IMR-90 (cell line): ENCODE results near the gene MRPL12. TPM values are rescaled to one million over a fixed set of nuclear protein-coding genes. Genes with fewer than 3 reads are reported as not detected.

Experiments
- ATAC-seq: fragments of 200-7000 bp; cut with Tn5 transposase; 2 replicates; pipeline ENCODE4 v1.9.1; 2020; ENCODE audit warnings: low read depth, mild to moderate bottlenecking, moderate library complexity
- BruUV-seq: library from RNA; stranded (reverse); fragments of 400-500 nt; replicated peaks from 2 replicates; lab custom pipeline; 2021; lab: Mats Ljungman, UMichigan
- CTCF ChIA-PET: fragments of 300-600 bp; formaldehyde crosslinking; extraction: SDS; loops from one replicate; lab custom pipeline; 2021; ENCODE audit warnings: antibody characterized with exemption; lab: Yijun Ruan, JAX
- POLR2A ChIA-PET: fragments of 300-600 bp; sonication (Branson Sonifier 250); formaldehyde crosslinking; loops from one replicate; lab custom pipeline; 2022; ENCODE audit warnings: antibody characterized with exemption; ENCODE audit not compliant: unreplicated experiment; lab: Charles Lee
- DNase-seq: peaks from one replicate; pipeline ENCODE4 v3.0.0; 2013
- H2AFZ ChIP-seq: replicated peaks from 2 replicates; pipeline ENCODE3; 2013; ENCODE audit warnings: low read length, mild to moderate bottlenecking; ENCODE audit not compliant: poor library complexity
- H2AK5ac ChIP-seq: 2 replicates; pipeline ENCODE4 v1.6.1; 2013; ENCODE audit warnings: low read depth, low read length, inconsistent platforms
- H2AK9ac ChIP-seq: replicated peaks from 2 replicates; pipeline ENCODE3; 2013; ENCODE audit warnings: mild to moderate bottlenecking, low read depth, low read length, moderate library complexity; ENCODE audit not compliant: poor library complexity
- H2BK120ac ChIP-seq: 2 replicates; pipeline ENCODE4 v1.6.1; 2013; ENCODE audit warnings: low read depth, low read length, inconsistent platforms
- H2BK15ac ChIP-seq: 3 replicates; pipeline ENCODE4 v1.6.1; 2013; ENCODE audit warnings: low read depth, low read length, inconsistent platforms
- H2BK20ac ChIP-seq: 2 replicates; pipeline ENCODE4 v1.6.1; 2013; ENCODE audit warnings: low read depth, mild to moderate bottlenecking, inconsistent platforms, low read length, moderate library complexity
- H2BK5ac ChIP-seq: 2 replicates; pipeline ENCODE4 v1.6.1; 2013; ENCODE audit warnings: mild to moderate bottlenecking, low read depth, low read length, inconsistent platforms; ENCODE audit not compliant: poor library complexity, severe bottlenecking
- H3K14ac ChIP-seq: replicated peaks from 2 replicates; pipeline ENCODE4 v1.6.1; 2013; ENCODE audit warnings: low read depth, low read length, inconsistent platforms
- H3K18ac ChIP-seq: 2 replicates; pipeline ENCODE4 v1.6.1; 2013; ENCODE audit warnings: low read depth, low read length, control low read depth
- H3K23ac ChIP-seq: 2 replicates; pipeline ENCODE4 v1.6.1; 2013; ENCODE audit warnings: low read depth, low read length, inconsistent platforms
- H3K27ac ChIP-seq: 2 replicates; pipeline ENCODE4 v1.5.1; 2013; ENCODE audit warnings: mild to moderate bottlenecking, control low read depth, low read length; ENCODE audit not compliant: insufficient read depth
- H3K27me3 ChIP-seq: 2 replicates; pipeline ENCODE4 v1.6.1; 2013; ENCODE audit warnings: low read length; ENCODE audit not compliant: control insufficient read depth, insufficient read depth
- H3K36me3 ChIP-seq: 2 replicates; pipeline ENCODE4 v1.6.1; 2013; ENCODE audit warnings: low read length, mixed read lengths; ENCODE audit not compliant: control insufficient read depth, insufficient read depth
- H3K4ac ChIP-seq: 2 replicates; pipeline ENCODE4 v1.6.1; 2013; ENCODE audit warnings: low read depth, low read length, inconsistent platforms
- H3K4me1 ChIP-seq: 2 replicates; pipeline ENCODE4 v1.6.1; 2013; ENCODE audit warnings: low read length, mixed read lengths; ENCODE audit not compliant: control insufficient read depth, insufficient read depth
- H3K4me2 ChIP-seq: 2 replicates; pipeline ENCODE4 v1.6.1; 2013; ENCODE audit warnings: low read depth, mild to moderate bottlenecking, control low read depth, low read length, moderate library complexity
- H3K4me3 ChIP-seq: 2 replicates; pipeline ENCODE4 v1.5.1; 2013; ENCODE audit warnings: low read depth, mild to moderate bottlenecking, control low read depth, low read length, moderate library complexity; ENCODE audit not compliant: insufficient read depth
- H3K56ac ChIP-seq: 2 replicates; pipeline ENCODE4 v1.6.1; 2013; ENCODE audit warnings: low read length, inconsistent platforms; ENCODE audit not compliant: insufficient read depth; ENCODE audit errors: extremely low read depth
- H3K79me1 ChIP-seq, 2 experiments: 2 replicates each; pipeline ENCODE4 v1.6.1; 2013; ENCODE audit warnings: low read length in 2 of 2, inconsistent platforms in 1 of 2, low read depth in 1 of 2
- H3K9ac ChIP-seq: 2 replicates; pipeline ENCODE4 v1.6.1; 2013; ENCODE audit warnings: low read depth, low read length, control low read depth
- H3K9me1 ChIP-seq: 2 replicates; pipeline ENCODE4 v1.6.1; 2013; ENCODE audit warnings: low read length, inconsistent platforms; ENCODE audit not compliant: insufficient read depth
- H3K9me3 ChIP-seq: 2 replicates; pipeline ENCODE4 v1.6.1; 2013; ENCODE audit warnings: low read length; ENCODE audit not compliant: control insufficient read depth, insufficient read depth
- H4K20me1 ChIP-seq: 2 replicates; pipeline ENCODE4 v1.6.1; 2013; ENCODE audit warnings: low read length, inconsistent platforms; ENCODE audit not compliant: insufficient read depth
- H4K5ac ChIP-seq: 2 replicates; pipeline ENCODE4 v1.6.1; 2013; ENCODE audit warnings: mild to moderate bottlenecking, low read depth, low read length, control low read depth
- H4K8ac ChIP-seq, 2 experiments: 2 replicates each; pipeline ENCODE4 v1.6.1; 2013; ENCODE audit warnings: low read depth in 2 of 2, low read length in 2 of 2, control low read depth in 1 of 2, inconsistent platforms in 1 of 2
- H4K91ac ChIP-seq: 2 replicates; pipeline ENCODE4 v1.6.1; 2013; ENCODE audit warnings: low read depth, low read length, inconsistent platforms; ENCODE audit not compliant: insufficient read depth
- BHLHE40 ChIP-seq: fragments of 150-350 bp; IDR thresholded peaks from 2 replicates; pipeline ENCODE4 v1.6.1; 2016; ENCODE audit warnings: mild to moderate bottlenecking, low read depth, low read length
- CHD1 ChIP-seq: IDR thresholded peaks from 2 replicates; pipeline ENCODE4 v1.6.1; 2012; ENCODE audit warnings: low read depth, low read length, improper control_type of control experiment
- FOS ChIP-seq: fragments of 150-350 bp; IDR thresholded peaks from 2 replicates; pipeline ENCODE4 v1.6.1; 2016; ENCODE audit warnings: low read depth, low read length
- MAZ ChIP-seq: IDR thresholded peaks from 2 replicates; pipeline ENCODE4 v1.6.1; 2012; ENCODE audit warnings: low read depth, mild to moderate bottlenecking, low read length, improper control_type of control experiment, moderate library complexity, borderline replicate concordance
- NFE2L2 ChIP-seq: fragments of 150-350 bp; IDR thresholded peaks from 2 replicates; pipeline ENCODE4 v1.6.1; 2016; ENCODE audit warnings: low read depth, mild to moderate bottlenecking, low read length
- POLR2A ChIP-seq: IDR thresholded peaks from 2 replicates; pipeline ENCODE4 v1.6.1; 2012; ENCODE audit warnings: mild to moderate bottlenecking, low read depth, low read length
- RFX5 ChIP-seq: IDR thresholded peaks from 2 replicates; pipeline ENCODE4 v1.8.0; 2012; ENCODE audit warnings: low read depth, mild to moderate bottlenecking, low read length, moderate library complexity
- SMC3 ChIP-seq: fragments of 150-350 bp; IDR thresholded peaks from 2 replicates; pipeline ENCODE4 v1.6.1; 2016; ENCODE audit warnings: low read depth, mild to moderate bottlenecking, antibody characterized with exemption, low read length, moderate library complexity
- WGBS, 2 experiments: methylation state at CpG; one replicate each; pipeline versions ENCODE4 v1.1.5 to v1.1.7; 2013; ENCODE audit warnings: missing lambda C conversion rate in 2 of 2; ENCODE audit not compliant: insufficient read length in 1 of 2; ENCODE audit errors: extremely low coverage in 2 of 2; 5-methylcytosine and 5-hydroxymethylcytosine counted together
- dilution Hi-C: fragments of 300-500 bp; cut with HindIII; formaldehyde crosslinking; loops from one replicate; pipeline ENCODE4 v1.14.3; 2018; ENCODE audit warnings: low sequenced_read_pairs; ENCODE audit not compliant: unreplicated experiment
- in situ Hi-C: fragments of 300-500 bp; cut with MboI; formaldehyde crosslinking; loops from 3 replicates; pipeline ENCODE4 v1.14.3; 2019; ENCODE audit warnings: low sequenced_read_pairs, inconsistent platforms, mixed read lengths
- intact Hi-C: fragments of 100-400 bp; cut with micrococcal nuclease; formaldehyde crosslinking; loops from 2 replicates; pipeline ENCODE4 v1.10.0; 2022
- polyA plus RNA-seq, 3 experiments: library from polyadenylated mRNA; depleted of rRNA; stranded (reverse); fragments of >200 nt; gene quantifications; 2 replicates each; pipeline ENCODE4 v1.2.3, GENCODE V29; 2012; ENCODE audit warnings: low replicate concordance in 1 of 3
- total RNA-seq: library from RNA; depleted of rRNA; stranded (reverse); fragments of >200 nt; gene quantifications from 2 replicates; pipeline ENCODE4 v1.2.3, GENCODE V29; 2012

The MRPL12 gene
- total and polyA plus RNA-seq, 2 of the 4 experiments (the other 2 are of a cell fraction), result 17.2 to 111 TPM

- Histone ChIP-seq H4K91ac (peak within 1 kb of the TSS; percentile 85), H3K27me3 (no peaks in the 10 kb centered on the region), H3K27ac (peak within 1 kb of the TSS; percentile 81), H3K23ac (peak within 1 kb of the TSS; percentile 98), H3K14ac (peak within 1 kb of the TSS; percentile 79), H2AK9ac (peak within 1 kb of the TSS; percentile 97), H3K9me3 (no peaks in the 10 kb centered on the region), H3K79me1 (peaks cover 17 to 78% of the 10 kb centered on the region in 2 experiments; a peak in 3 of 4 replicates), H2BK15ac (no peak within 1 kb of the TSS; the same call in 2 of the 3 replicates), H3K9ac (peak within 1 kb of the TSS; percentile 90), H3K4me3 (peak within 1 kb of the TSS; percentile 68), H2AFZ (peak within 1 kb of the TSS; percentile 87), H2BK120ac (peak within 1 kb of the TSS; percentile 21; the same call in 1 of the 2 replicates), H3K4ac (peak within 1 kb of the TSS; percentile 82), H3K36me3 (peaks cover 35% of the 10 kb centered on the region), H4K5ac (peak within 1 kb of the TSS; percentile 72), H4K8ac (peak within 1 kb of the TSS; percentile 80 to 95), H4K20me1 (peaks cover 49% of the 10 kb centered on the region), H3K9me1 (peaks cover 6% of the 10 kb centered on the region; the same call in 1 of the 2 replicates), H3K18ac (peak within 1 kb of the TSS; percentile 56), H2AK5ac (peak within 1 kb of the TSS; percentile 99), H3K4me1 (peaks cover 10% of the 10 kb centered on the region), H3K4me2 (peak within 1 kb of the TSS; percentile 99), H2BK20ac (no peak within 1 kb of the TSS), H3K56ac (peak within 1 kb of the TSS; percentile 64), H2BK5ac (peak within 1 kb of the TSS; percentile 75)
- BruUV-seq, result no TSS peak
- in situ Hi-C loops, result no loop called here
- CTCF ChIA-PET, result no interaction called here
- intact Hi-C loops, result no loop called here
- TF ChIP-seq POLR2A, result peak; percentile 92
- peak; percentile 56; the same call in 1 of the 2 replicates for TF ChIP-seq FOS
- TF ChIP-seq BHLHE40, result peak; percentile 43; the same call in 1 of the 2 replicates
- TF ChIP-seq CHD1, result no peak
- 0 out of 2 replicates have a peak, but pooled peaks have one; percentile 9 for TF ChIP-seq RFX5
- TF ChIP-seq NFE2L2, result peak; percentile 71; the same call in 1 of the 2 replicates
- no peak for TF ChIP-seq SMC3
- TF ChIP-seq MAZ, result peak; percentile 96
- dilution Hi-C loops, result no loop called here
- POLR2A ChIA-PET, result interaction anchor here (0.6 to 0.7 kb wide), 2 partner anchors 24 to 206 kb away, joined by 3 to 8 read pairs; no protein-coding TSS in a partner anchor
- ATAC-seq (peak; percentile 96), DNase-seq (peak; percentile 99)
- WGBS, 2 experiments, result 1% methylated on average over 91 of the region's 112 CpGs; no CpG with 5 or more reads in 1 of the 2 experiments
These were observed 19.4 kb upstream of the MRPL12 start, which contains the start of the genes ARL16 and HGS for GRCh38 chr17:81683584-81684441. TSS of gene ARL16 (minus strand) at chr17:81683797. CDS start at chr17:81683753, 44 bp downstream. TSS of gene HGS (plus strand) at chr17:81684011. CDS start at chr17:81684067, 56 bp downstream.
